ENCODE measurements around the gene ACSL6. TPM values are rescaled to one million over a fixed set of nuclear protein-coding genes. Genes with fewer than 3 reads are reported as not detected.

Gene ACSL6, protein sequence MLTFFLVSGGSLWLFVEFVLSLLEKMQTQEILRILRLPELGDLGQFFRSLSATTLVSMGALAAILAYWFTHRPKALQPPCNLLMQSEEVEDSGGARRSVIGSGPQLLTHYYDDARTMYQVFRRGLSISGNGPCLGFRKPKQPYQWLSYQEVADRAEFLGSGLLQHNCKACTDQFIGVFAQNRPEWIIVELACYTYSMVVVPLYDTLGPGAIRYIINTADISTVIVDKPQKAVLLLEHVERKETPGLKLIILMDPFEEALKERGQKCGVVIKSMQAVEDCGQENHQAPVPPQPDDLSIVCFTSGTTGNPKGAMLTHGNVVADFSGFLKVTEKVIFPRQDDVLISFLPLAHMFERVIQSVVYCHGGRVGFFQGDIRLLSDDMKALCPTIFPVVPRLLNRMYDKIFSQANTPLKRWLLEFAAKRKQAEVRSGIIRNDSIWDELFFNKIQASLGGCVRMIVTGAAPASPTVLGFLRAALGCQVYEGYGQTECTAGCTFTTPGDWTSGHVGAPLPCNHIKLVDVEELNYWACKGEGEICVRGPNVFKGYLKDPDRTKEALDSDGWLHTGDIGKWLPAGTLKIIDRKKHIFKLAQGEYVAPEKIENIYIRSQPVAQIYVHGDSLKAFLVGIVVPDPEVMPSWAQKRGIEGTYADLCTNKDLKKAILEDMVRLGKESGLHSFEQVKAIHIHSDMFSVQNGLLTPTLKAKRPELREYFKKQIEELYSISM
- total RNA-seq (2014; rRNA removed; shearing (Covaris generic)) = 0.43 and 0.46 TPM in 2 replicates

DNA sequence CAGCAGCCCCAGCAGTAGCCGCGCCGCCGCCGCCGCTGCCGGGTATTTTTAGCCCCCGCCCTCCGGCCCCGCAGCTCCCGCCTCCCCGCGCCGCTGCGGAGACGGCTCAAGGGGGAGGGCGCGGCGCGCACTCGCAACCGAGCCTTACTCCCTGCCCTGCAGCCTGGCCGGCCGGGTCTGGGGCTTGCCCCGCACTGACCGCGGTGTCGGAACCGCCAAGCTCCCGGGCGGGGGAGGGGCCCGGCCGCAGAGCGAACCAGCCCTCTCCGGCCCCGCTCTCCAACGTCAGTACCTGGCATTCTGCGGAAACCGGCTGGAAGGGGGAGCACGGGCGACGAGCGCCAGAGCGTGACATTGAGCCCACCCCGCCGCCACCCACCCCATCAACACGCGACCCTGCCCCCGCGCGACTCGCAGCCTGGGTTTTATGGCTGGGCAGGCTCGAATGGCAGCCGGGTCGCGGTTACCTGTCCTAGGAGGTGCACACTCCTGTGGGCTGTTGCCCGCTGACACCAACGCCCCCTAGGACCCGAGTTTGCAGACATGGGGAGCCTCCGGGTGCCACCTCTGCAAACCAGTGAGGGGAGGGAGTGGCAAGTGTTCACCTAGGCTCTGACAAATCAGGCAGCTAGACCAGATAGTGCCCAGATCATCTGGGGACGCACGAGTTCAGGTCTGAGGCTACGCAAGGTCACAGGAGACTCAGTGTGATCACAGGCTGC is at the start of gene ACSL6:
Gene ACSL6 (minus strand): TSS at position 37 of the 722 bp plus-strand sequence. CDS start 105 bp downstream, outside the sequence.
- DNase-seq (ENCODE audit: low spot score) = no peak

DNA sequence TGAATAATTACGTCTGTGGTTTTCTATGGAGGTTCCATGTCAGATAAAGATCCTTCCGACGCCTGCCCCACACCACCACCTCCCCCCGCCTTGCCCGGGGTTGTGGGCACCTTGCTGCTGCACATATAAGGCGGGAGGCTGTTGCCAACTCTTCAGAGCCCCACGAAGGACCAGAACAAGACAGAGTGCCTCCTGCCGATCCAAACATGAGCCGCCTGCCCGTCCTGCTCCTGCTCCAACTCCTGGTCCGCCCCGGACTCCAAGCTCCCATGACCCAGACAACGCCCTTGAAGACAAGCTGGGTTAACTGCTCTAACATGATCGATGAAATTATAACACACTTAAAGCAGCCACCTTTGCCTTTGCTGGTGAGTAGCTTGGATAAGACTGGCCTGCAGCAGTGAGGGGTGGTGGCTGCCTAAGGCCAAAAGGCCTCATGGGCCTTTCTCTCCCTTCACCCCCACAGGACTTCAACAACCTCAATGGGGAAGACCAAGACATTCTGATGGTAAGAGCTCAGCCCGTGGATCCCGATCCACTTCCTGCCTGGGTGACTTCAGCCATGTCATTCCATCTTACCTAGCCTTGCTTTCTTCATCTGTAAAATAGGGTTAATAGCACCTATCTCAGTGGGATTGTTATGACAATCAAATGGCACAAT is 49.2 kb upstream of the ACSL6 start, which contains the start of gene IL3:
Gene IL3 (plus strand): TSS at position 155 of the 661 bp plus-strand sequence. CDS start 52 bp downstream, at position 207.
- DNase-seq (ENCODE audit: low spot score) = no peak

DNA sequence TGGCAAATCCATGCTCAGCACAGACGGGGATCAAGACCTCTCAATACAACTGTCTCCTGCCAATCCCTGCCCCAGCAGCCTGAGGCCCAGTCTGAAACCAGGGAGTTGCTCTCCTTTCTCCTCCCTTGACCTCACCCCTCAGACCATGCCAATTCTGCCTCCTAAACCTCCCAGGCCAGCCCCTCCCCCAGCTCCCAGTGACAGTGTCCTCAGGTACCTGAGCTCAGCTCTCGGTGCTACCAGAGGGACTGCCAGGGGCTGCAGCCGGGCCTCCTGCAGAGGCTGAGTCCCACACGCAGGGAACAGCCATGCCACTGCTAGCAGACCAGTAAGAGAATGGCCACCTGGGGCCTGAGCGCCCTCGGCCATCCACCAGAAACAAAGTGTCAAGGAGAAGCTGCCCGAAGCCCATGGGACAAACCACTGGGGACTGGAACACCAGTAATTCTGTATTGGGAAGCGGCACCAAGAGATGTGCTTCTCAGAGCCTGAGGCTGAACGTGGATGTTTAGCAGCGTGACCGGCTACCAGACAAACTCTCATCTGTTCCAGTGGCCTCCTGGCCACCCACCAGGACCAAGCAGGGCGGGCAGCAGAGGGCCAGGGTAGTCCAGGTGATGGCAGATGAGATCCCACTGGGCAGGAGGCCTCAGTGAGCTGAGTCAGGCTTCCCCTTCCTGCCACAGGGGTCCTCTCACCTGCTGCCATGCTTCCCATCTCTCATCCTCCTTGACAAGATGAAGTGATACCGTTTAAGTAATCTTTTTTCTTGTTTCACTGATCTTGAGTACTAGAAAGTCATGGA is 48.4 kb upstream of the ACSL6 start:
- no peak for DNase-seq (ENCODE audit: low spot score)

DNA sequence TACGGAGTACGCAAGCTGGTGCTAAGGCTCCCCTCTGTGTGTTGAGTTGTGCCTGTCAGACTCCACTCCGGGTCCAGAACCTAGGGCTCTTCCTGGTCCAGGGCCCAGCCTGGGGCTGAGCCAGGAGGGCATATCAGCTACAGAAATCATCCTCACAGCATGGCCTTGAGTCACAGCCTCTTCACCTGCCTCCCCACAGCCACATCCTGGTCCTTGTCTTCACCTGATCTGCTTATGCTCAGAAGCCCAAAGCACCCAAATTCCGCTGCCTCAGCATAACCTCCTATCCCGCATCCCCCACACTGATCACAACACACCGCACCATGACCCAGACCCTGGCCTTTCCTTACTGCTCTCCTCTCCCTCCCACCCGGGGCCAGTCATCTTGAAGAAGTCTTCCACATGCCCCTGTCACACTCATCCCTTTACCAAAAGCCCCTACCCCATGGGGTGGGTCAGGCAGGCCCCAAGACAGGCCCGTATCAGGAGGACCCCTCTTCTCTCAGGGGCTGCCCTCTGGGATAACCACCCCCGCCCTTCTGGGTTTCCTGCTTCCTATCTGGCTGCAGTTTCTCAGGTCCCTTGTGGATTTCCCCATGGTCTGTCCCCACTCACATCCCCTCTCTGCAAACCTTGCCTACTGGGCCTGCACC is 47.7 kb upstream of the ACSL6 start:
- DNase-seq (ENCODE audit: low spot score) = no peak

DNA sequence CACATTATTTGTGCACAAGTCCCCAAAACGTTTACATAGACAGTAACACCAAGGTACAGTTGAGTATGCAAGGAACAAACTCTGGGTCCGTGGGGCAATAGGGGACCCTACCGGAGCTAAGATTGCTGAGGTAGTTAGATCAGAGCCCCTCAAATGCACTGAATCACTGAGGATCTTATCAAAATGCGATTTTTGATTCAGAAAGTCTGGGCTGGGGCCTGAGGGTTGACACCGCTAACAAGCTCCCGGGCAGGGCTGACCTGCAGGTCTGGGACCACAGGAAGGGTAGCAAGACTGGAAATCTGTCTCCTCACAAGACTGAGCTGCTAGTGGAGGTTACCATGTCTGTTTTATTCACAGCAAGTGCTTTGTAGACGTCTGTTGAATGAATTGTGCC is 47.2 kb upstream of the ACSL6 start:
- DNase-seq (ENCODE audit: low spot score) = no peak

DNA sequence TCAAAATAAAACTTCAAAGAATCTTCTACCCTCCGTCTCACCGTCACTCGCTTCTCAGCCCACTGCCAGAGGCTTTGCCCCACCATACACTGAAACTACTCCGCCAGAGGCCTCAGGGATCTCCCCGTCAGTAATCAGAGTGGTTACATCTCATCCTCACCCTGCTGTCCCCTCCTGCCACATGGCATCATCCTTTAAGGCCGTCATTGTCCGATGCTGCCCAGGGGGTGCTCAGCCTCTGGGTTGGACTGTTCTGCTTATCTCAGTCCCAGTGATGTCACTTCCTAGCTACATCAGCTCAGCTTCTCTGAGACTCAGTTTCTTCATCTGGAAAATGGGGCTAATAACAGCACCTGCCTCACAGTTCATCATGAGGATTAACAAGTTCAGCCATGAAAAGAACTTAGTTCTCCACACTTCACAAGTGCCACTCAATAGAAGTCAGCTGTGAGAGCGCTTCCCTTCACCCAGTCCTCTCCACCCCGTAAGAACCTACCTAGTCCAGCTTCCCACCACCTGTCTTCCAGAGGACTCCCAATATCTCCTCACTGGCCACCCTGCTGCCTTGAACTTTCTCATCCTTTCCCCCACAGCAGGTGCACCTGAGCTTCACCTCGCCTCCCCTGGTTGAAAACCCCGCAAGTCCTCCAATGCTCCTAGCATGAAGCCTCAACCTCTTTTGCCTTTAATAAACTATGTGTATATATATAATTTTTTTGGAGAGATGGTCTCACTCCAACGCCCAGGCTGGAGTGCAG is 46.2 kb upstream of the ACSL6 start:
- no peak for DNase-seq (ENCODE audit: low spot score)

DNA sequence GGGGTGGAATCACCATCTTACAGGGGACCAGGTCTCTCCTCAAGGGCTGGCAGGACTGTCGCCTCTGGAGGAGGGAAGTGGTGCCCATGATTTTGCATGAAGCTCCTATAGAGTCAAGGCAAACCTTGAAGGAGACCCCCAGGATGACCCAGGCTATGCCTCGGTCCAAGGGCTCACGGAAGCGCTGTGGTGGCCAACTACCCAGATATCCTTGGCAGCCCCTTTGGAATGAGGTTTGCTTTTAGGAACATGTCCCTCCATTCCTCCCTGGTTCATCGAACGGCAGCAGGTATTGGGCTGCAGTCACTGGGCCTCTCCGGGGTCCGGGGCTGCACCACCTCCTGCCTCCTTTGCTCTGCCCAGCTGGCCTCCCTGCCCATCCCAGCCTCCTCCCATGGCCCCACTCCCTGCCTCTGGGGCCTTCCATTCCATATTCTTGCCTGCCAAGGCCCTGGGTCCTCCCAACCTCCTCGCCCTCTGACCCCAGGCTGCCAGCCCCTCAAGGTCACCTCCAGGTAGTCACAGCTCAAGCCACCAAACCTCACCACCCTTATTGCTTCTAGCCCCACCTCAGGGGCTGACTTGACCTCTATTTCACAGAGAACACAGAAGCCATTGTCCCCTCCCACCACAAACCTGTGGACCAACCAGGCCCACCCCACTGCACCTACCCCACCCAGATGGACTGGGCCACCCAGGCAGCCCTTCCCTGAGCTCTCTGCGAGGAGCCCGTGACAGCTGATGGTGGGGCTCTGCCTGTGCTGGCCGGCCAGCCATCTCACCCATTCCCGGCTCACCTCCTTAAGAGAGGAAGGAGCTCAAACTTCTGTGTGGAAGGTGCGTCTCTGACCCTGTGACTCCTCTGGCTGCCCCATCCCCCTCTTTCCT is 45.4 kb upstream of the ACSL6 start:
- no peak for DNase-seq (ENCODE audit: low spot score)

DNA sequence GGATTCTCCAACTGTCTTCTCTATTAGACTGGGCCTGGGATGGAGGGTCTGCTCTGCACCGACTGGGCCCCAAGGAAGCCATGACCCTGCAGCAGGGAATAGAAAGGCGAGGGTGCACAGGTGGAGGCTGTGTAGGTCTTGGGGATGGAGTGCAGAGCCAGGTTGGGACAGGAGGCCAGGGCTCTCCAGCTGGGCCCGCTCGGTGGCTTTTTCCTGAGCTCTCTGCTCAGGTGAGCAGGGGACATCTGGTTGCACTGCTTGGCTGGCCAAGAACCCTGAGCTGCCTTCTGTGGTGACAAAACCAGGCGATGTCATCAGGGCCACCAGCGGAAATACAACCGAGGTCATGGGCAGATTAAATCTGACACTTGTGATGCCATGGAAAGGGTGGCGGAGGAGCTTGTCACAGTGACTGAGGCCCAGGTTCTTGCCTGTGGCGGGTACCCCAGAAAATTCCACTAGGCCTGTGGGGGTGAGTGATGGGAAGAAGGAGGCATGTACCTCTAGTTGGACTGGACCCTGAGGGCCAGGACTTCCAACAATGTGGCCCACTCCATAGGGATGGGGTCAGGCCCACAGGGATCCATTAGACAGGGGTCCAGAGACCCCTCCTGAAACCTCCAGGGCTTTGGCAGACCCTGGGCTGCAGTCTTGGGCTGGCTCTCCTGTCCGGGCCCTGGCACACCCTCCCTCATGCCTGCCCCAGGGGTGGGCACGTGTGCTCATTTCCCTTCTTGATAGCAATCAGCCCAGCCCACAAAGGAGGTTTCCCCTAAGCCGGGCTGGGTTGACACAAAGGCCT is 44.6 kb upstream of the ACSL6 start:
- no peak for DNase-seq (ENCODE audit: low spot score)

DNA sequence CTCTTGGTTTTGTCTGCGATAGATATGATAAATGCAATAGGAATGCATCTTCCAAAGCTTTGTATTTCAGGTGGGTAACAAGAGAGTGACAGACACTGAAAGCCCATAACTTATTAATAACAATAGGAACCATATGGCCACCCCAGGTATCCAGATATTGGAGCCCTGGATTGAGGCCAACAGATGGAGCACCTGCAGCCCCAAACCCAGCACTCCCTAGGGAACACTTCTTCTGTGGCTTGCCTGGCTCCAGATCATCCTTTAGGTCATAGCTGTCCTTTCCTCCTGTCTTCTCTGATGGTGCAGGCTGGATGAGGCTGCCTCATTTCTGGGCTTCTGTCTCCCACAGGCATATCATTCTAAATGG is 44.0 kb upstream of the ACSL6 start:
- no peak for DNase-seq (ENCODE audit: low spot score)

DNA sequence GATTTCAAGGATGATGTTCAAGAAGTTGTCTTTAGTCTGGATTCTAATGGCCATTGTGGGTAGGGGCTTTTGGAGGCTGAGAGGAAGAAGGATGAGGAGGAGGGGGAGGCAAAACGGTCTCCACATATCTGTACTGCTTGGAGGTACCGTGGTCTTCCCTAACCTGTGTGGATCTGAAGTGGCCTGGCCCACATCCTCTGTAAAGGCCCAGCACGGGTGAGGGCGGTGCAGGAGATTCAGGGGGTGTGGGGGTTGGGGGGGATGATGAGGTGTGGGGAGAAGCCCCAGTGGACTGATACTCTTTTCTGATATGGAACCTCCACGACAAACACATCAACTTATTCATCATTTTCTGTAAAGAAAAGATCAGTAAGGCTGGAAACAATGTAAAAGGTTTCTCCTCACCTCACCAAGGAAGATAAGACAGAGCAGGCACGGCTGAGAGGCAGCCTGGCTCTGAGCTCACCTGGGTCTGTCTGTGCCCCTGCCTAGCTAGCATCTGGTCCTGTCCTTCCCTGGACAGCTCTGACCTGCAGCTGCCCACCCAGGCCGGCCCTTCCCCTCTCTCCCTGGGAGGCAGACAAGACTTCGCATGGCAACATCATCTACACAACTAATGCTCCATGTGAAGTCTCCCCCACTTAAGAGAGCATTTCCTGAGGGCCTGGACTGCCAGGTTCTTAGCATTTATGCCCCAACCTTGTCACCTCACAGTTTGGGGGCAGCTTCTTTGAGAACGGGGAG is 43.4 kb upstream of the ACSL6 start:
- DNase-seq (ENCODE audit: low spot score) = no peak

DNA sequence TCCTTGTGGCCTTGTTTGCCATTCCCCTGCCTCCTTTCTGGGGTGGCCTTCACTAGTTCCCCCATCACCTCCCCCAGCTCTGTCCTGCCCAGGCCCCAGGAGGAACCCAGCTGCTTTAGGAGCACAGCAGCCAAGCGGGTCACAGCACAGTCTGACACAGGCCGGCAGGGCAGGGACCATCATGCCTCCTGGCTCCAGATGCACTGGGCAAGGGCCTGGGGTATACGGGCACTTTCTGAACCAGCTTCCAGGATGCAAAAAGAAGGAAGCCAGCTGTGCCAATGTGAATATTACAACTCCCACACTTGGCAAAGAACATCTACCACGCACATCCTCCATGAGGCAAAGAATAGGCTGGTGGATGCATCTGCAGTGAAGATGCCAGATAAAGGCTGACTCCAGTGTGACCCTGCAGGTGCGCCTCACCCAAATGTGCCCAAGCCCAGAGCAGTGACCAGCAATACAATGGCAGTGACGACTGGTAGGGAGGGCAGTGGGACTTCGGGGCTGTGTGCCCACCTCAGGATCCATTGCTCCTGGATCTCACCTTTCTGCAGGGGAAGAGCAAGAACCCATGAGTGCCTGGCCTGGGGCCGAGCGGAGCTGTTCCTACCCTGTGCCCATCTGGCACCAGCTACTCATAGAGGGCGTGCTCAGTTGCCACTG is 42.7 kb upstream of the ACSL6 start:
- DNase-seq (ENCODE audit: low spot score) = no peak

DNA sequence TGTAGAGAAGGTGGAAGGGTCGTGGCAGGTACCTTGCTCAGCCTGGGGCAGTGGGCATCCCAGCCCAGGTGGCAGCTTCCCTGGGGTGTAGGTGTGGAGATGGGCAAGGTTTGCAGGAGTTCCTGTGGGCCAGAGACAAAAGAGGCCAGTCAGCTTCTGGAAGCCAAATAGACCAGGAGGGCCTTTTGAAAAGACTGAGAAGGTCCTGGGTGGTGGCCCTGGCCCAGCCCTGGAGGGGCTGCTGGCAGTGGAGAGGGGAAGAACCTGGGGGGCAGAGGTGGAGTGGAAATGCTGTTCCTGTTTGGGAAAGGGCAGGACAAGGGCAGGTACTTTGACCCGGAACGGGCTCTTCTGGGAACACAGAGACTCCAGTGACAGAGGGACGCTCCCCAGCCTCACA is 42.0 kb upstream of the ACSL6 start:
- DNase-seq (ENCODE audit: low spot score) = no peak

DNA sequence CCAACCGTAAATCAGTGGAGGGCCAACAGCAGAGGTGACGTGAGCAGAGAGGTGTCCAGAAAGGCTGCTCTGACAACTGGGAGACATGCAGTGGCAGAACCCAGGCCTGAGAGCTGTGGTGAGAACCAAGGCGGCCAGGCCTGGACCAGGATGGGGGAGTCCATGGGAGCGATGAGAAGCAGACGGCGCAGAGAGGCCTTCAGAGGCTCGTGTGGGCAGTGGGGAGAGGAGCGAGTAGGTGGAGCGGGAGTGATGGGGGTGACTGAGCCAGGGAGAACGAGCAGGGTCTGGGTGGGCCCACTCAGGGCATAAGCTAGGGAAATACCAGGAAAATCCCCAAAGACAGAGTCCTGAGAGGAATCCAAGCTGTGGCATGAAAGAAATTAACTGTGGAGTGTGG is 41.1 kb upstream of the ACSL6 start:
- no peak for DNase-seq (ENCODE audit: low spot score)

DNA sequence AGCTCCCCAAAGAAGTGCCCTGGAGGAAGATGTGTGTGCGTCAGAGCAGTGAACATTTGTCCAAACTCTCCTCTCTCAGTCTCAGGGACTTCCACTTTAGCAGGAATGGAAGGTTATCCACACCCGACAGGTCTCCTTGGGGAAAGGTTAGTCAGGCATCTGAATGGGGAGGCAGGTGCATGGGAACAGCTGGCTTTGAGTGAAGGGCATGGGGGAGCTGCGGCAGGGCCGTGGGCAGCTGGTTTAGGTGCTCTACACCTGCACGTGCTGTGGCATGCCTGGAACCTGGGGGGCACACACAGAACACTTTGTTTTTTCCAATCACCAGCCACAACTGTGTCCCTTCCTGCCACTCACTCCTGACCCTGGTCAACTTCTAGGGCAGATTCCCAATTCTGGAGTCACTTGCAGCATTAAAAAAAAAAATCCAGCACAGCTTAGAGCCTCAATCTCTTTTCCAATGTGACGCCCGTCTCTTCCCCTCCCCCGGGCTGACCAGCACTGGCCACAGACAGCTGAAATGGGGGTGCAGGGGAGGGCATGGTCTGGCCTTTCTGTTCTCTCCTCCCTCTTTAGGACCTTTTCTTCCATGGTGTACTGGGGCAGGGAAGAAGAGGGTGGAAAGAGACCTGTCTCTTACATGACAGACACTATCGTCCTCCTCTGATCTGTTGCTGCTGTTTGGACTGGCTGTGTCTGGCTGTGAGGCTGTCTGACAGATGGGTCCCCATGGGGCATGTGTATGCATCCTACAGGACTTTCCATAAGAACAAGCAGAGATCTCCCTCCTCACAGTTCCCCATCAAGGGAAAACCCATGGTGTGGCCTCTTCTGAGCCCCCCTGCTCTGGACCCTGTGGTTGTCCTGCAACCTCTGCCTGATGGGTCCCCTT is 39.4 kb upstream of the ACSL6 start:
- DNase-seq (ENCODE audit: low spot score) = no peak

DNA sequence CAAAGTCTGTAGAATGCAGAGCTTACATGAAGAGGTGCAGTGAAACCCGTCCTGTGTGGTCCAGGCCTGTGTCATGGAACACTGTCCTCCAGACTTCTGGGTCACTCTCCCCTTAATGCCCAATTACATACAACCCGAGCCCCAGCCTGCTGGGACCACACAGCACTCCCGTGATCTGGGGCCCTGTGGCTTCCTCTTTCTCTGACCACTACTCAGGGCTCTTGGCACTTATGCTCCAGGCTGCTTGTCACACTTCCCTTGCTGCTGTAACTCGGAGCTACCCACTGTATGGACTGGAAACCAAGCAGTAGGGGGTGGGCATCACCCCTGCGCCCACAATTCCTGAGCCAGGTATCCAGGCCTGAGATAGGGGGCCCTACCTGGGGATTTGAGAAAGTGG is 38.7 kb upstream of the ACSL6 start:
- no peak for DNase-seq (ENCODE audit: low spot score)

DNA sequence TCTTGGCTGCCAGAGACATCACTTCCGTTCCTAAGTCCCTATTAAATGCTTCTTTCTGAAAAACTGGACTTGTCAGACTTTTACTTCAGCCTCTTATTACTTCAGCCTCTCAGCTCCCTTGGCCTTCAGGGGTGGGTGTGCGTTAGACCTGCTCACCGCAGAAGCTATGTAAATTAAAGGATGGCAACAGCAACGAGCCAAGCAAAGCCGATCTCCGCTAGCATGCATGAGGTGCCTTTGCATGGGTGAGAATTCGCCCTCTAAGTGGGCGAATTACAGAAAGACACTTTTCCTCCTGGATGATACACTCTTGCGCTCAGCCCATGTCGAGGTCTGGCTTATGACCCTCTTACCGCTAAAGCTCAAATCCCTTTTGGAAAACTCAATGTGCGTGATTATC is 38.1 kb upstream of the ACSL6 start:
- no peak for DNase-seq (ENCODE audit: low spot score)
